GM21528 (cell line): ENCODE measurements around the gene TMEM236.

Source experiments
- ATAC-seq: cut with Tn5 transposase; IDR thresholded peaks from one replicate; pipeline ENCODE4 v1.9.1; 2021; ENCODE audit warnings: mild to moderate bottlenecking, moderate library complexity; ENCODE audit not compliant: unreplicated experiment, low FRiP score

TMEM236 gene

GRCh38 chr10:17737027-17737965 is 14.7 kb upstream of the TMEM236 start:
- ATAC-seq: no peak

GRCh38 chr10:17740668-17741067 is 11.3 kb upstream of the TMEM236 start:
- no peak for ATAC-seq

- ATAC-seq: peak; percentile 61
These were observed 9.1 kb upstream of the TMEM236 start for GRCh38 chr10:17742918-17743317.

GRCh38 chr10:17743437-17743836 is 8.6 kb upstream of the TMEM236 start:
- no peak for ATAC-seq

GRCh38 chr10:17744341-17744861 is 7.6 kb upstream of the TMEM236 start:
- no peak for ATAC-seq

- ATAC-seq: no peak
These were observed 4.0 kb upstream of the TMEM236 start for GRCh38 chr10:17747883-17748550.

- no peak for ATAC-seq
These were observed 2.1 kb upstream of the TMEM236 start for GRCh38 chr10:17749890-17750289.

GRCh38 chr10:17756557-17757217 is 4.7 kb downstream of the TMEM236 start:
- ATAC-seq: peak; percentile 91

GRCh38 chr10:17758200-17758599 is 6.2 kb downstream of the TMEM236 start:
- no peak for ATAC-seq

GRCh38 chr10:17758896-17759295 is 6.9 kb downstream of the TMEM236 start:
- ATAC-seq: no peak

GRCh38 chr10:17764142-17764541 is 12.1 kb downstream of the TMEM236 start:
- ATAC-seq: no peak

- ATAC-seq: no peak
These were observed 13.6 kb downstream of the TMEM236 start for GRCh38 chr10:17765602-17766001.

- ATAC-seq: no peak
These were observed 14.7 kb downstream of the TMEM236 start for GRCh38 chr10:17766731-17767130.

GRCh38 chr10:17768496-17768895 is 16.5 kb downstream of the TMEM236 start:
- no peak for ATAC-seq

- ATAC-seq: no peak
These were observed 17.0 kb downstream of the TMEM236 start for GRCh38 chr10:17768957-17769356.

- no peak for ATAC-seq
These were observed 19.0 kb downstream of the TMEM236 start for GRCh38 chr10:17771017-17771416.

GRCh38 chr10:17779784-17780183 is 27.8 kb downstream of the TMEM236 start:
- ATAC-seq: no peak

GRCh38 chr10:17780727-17781126 is 28.7 kb downstream of the TMEM236 start:
- ATAC-seq: no peak

GRCh38 chr10:17781856-17782255 is 29.9 kb downstream of the TMEM236 start:
- ATAC-seq: no peak

- no peak for ATAC-seq
These were observed 31.1 kb downstream of the TMEM236 start for GRCh38 chr10:17782921-17783665.
